CD4-positive, alpha-beta T cell treated with Interleukin-1 beta for 1 hour (primary cell): ENCODE measurements around the gene LIPE.
"Not testable (repeated sequence)": the region's sequence is repeated elsewhere in the genome, so short reads cannot be mapped to it uniquely, and the experiment has no call there.

ENCODE experiments used
- DNase-seq, 2 donors: peaks; one replicate each; pipeline ENCODE4 v3.0.0-alpha.2; 2020 to 2022

The LIPE gene

GRCh38 chr19:42427313-42427712 lies at the start of gene LIPE:
TSS of gene LIPE (minus strand) at chr19:42427388. CDS start at chr19:42427149, 239 bp downstream.
- no peak for DNase-seq

- DNase-seq: no peak
Measured at GRCh38 chr19:42475366-42475765, 48.2 kb upstream of the LIPE start.

GRCh38 chr19:42474743-42475142 lies 47.6 kb upstream of the LIPE start:
- DNase-seq: no peak

DNA sequence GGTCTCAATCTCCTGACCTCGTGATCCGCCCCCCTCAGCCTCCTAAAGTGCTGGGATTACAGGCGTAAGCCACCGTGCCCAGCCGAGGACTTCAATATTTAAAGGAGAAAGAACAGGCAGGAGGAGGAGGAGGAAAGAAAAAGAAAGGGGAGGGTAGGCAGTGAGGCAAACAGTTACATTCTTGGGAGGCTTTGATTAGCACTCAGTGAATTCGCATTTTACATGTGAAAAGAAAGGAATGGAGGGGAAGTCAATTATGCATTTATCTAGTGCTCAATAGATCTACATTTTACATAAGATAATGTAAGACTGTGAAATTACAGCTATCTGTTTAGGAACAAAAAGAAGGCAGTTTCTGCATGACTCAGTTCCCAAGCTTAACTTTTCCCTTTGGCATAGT lies 46.5 kb upstream of the LIPE start:
- DNase-seq: no peak

DNA sequence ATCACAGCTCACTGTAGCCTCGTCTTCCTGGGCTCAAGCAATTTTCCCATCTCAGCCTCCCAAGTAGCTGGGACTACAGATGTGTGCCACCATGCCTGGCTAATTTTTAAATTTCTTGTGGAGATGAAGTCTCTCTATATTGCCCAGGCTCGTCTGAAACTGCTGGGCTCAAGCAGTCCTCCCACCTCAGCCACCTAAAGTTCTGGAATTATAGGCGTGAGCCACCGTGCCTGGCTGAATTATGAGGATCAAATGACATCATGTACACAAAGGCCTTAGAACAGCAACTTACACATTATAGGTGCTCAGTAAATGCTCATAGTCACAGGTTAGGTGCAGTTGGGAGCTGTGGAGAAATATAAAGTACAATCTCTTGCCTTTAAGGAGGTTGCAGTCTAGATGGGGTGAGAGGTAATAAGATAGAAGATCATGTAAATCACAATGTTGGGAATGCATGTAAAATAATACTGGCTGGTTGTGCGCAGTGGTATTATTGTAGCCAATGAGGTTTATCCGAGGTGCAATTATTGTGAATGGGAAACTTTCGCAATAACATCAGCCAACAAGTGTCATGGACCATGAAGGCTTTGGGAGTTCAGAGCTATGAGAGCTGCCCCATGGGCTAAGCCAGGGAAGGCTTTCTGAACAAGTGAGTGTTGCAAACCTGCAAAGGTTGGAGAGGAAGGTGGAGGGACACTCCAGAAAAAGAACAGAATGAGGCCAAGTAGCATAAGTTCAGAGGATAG lies 45.4 kb upstream of the LIPE start:
- DNase-seq: no peak

GRCh38 chr19:42471554-42472249 lies 44.5 kb upstream of the LIPE start:
- DNase-seq: no peak

- DNase-seq: no peak
Measured at GRCh38 chr19:42469311-42470235, 42.4 kb upstream of the LIPE start.

GRCh38 chr19:42468273-42468796 lies 41.1 kb upstream of the LIPE start:
- no peak for DNase-seq

GRCh38 chr19:42467183-42467760 lies 40.1 kb upstream of the LIPE start:
- DNase-seq: no peak

DNA sequence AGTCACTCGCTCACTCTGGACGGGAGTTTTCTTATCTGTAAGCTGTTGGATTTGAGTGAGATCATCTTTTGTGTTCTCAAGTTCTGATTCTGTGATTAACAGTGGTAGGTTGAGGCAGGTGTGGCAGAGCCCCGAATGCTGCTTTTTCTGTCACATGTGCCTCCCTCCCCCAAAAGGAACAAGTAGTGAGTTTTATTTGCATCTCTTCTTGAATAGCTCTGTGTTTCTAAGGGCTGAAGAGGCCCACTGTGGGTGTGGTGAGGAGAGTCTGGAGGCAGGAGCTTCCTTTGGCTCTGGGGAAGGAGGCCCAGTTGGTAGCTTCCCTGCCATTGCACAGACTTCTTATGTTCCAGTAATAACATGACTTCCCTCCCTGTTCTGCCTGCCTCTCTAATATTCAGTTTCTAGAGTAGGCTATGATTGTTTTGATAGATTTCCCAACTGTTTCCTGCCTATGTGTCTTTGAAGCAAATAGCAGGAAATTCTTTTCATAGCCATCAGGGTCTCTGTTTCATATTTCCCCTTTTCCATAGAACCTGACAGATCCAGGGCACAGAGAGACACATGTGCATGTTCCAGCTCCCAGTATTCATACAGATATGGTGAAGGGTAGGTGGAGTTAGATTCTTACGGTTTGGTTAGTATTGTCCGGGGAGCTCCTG lies 39.5 kb upstream of the LIPE start:
- DNase-seq: no peak

DNA sequence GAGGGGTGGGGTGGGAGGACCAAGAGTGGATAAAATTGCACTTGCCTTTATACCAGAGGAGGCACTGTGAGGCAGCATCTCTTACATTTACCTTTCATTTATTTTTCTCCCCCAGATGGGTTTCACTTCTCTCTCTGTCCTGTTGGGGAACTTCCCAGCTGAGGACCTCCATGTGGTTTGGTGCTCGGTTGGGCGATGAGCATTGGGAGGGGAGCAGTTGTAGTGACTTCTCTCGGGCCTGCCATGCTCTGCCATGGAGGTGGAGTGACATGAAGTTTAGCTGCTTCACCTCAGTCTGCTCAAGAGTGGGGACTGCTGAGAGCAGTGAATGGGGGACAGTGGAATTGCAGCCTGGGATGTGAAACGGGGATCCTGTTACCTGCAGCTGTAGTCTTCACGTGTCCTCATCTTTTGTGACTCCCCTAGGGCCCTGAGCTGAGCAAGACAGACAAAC lies 38.7 kb upstream of the LIPE start:
- peak in 1 of 2 donors; percentile 53 for DNase-seq

GRCh38 chr19:42461700-42462324 lies 34.6 kb upstream of the LIPE start:
- DNase-seq: no peak

GRCh38 chr19:42461231-42461630 lies 34.0 kb upstream of the LIPE start:
- DNase-seq: not testable (repeated sequence)

DNA sequence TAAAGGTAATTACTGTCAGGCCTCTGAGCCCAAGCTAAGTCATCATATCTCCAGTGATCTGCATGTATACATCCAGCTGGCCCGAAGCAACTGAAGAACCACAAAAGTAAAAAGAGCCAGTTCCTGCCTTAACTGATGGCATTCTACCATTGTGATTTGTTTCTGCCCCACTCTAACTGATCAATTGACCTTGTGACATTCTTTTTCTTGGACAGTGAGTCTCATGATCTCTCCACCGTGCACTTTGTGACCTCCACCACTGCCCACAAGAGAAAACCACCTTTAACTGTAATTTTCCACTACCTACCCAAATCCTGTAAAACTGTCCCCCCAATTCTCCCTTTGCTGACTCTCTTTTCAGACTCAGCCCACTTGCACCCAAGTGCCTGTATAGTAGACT lies 32.7 kb upstream of the LIPE start:
- DNase-seq: no peak

- no peak for DNase-seq
Measured at GRCh38 chr19:42455621-42456081, 28.5 kb upstream of the LIPE start.

GRCh38 chr19:42455086-42455485 lies 27.9 kb upstream of the LIPE start:
- DNase-seq: no peak

- DNase-seq: no peak
Measured at GRCh38 chr19:42452590-42452989, 25.4 kb upstream of the LIPE start.

DNA sequence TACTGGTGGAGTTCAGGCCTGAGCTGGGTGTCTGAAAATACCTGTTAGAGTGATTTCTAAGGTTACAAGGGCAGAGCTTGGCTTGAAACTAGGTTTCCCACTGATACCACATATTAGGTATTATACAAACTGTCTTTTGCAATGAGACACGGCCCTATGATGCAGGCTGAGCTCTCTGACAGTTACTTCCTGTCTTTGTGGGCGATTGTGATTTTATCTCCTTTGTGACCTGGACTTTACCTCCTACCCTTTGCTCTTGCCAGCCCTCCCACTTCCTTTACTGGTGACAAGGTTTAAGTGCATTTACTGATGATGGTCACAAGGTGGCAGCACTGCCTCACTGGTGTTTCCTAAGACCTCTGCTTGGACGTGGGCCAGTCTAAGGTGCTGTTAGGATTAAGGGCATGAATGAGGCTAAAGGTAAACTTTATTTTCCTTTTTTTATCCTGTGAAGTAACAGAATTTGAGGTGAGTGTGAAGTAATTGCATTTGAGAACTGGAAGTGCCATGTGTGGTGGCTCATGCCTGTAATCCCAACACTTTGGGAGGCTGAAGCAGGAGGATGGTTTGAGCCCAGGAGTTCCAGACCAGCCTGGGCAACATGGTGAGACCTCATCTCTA lies 23.2 kb upstream of the LIPE start:
- DNase-seq: peak; percentile 87 to 90

DNA sequence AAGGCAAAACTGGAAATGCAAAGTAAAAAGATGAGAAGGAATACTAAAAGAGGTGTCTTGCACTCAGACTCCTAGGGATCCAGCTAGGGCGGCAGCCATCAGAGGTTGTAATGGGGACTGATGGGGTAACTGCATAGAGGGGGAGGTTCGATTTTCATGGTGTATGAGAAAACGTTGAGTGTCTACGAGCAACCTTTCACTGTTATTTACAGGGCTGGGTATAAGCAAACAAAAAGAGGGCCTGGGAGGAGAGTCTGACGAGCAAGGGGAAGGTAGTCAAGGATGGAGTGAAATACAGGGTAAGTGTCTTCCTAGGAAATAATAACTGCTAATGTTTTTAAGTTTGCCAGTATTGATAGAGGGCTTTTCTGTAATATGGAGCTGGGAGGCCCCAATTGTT lies 21.1 kb upstream of the LIPE start:
- DNase-seq: not testable (repeated sequence)

DNA sequence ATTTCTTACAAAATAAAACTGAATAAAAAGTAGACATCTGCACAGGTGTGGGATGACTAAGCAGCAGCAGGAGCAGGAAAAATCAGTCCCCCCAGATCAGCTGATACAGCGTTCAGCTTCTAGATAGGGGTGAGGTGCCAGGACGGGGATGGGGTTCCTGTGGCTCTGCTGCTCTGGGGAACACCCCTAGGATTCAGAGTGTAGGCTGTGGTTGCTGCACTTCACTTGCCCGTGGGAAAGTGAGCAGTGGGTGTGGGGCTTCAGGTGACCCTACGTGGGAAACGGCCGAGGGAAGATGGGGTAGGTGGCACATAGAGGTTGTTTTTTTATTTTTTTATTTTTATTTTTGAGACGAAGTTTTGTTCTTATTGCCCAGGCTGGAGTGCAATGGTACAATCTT lies 18.8 kb upstream of the LIPE start:
- no peak for DNase-seq

DNA sequence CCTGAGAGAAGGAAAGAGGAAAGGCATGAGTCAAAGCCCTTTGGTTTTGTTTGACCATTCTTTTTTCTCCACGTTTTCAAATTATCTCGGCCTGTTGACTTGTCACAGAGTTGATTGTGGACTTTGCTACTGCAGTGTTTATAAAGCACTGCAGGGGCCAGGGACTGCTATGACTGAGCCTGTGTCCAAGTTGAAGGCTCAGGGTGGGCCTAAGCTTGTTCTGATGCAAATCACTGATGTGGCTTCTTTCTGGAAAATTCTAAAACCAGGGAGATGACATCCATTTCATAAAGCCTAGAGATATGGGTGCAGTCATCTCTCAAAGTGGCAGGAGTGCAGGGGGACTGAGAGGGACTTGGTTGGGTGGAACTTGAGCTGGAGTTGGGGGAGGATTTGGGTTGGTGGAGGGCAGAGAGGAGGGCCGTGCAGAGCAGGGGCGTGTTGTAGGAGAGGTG lies 16.8 kb upstream of the LIPE start:
- DNase-seq: no peak
